ENCODE results near the gene PTPN1.
"Not testable (repeated sequence)": the region's sequence is repeated elsewhere in the genome, so short reads cannot be mapped to it uniquely, and the experiment has no call there.

Gene PTPN1

GRCh38 chr20:50592282-50593004 is 82.3 kb downstream of the PTPN1 start:
- DNase-seq (ENCODE audit: low spot score), result peak; percentile 19

DNA sequence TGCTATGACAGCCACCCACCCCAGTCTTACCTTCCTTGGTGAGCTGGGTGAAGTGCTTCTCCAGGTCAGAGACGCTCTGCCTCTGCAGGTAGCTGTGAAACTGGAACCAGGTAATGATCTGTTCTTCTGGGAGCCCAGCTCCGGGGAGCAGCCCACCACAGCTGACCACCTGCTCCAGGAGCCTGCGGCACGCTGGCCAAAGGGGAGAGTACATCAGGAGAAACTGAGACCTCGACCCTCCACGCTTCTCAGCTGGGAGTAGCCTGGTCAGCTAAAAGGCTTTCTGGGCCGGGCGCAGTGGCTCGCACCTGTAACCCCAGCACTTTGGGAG is 82.8 kb downstream of the PTPN1 start:
- DNase-seq (ENCODE audit: low spot score), result no peak

- no peak for DNase-seq (ENCODE audit: low spot score)
These were observed 84.0 kb downstream of the PTPN1 start for GRCh38 chr20:50594231-50594590.

GRCh38 chr20:50594591-50595432 is 84.6 kb downstream of the PTPN1 start:
- no peak for DNase-seq (ENCODE audit: low spot score)

DNA sequence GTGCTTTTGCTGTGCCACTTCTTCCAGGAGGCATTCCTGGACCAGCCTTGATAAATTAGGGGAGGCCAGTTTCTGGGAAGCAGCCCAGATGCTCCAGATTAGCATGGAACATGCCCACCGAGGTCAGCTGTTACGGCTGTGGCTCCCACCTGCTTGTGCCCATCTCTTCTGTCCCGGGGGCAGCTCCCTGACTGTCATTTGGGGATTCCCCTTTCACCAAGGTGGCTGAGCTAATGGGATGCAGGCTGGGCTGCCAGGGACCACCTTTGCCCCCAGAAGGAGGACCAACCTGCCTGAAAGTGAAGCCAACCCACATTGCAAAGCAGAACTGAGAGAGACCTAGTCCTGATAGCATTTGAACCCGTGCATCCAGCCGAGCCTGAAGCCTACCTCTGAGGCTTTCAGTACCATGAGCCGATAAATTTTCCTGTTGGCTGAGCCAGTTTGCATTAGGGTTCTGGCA is 85.3 kb downstream of the PTPN1 start:
- no peak for DNase-seq (ENCODE audit: low spot score)

DNA sequence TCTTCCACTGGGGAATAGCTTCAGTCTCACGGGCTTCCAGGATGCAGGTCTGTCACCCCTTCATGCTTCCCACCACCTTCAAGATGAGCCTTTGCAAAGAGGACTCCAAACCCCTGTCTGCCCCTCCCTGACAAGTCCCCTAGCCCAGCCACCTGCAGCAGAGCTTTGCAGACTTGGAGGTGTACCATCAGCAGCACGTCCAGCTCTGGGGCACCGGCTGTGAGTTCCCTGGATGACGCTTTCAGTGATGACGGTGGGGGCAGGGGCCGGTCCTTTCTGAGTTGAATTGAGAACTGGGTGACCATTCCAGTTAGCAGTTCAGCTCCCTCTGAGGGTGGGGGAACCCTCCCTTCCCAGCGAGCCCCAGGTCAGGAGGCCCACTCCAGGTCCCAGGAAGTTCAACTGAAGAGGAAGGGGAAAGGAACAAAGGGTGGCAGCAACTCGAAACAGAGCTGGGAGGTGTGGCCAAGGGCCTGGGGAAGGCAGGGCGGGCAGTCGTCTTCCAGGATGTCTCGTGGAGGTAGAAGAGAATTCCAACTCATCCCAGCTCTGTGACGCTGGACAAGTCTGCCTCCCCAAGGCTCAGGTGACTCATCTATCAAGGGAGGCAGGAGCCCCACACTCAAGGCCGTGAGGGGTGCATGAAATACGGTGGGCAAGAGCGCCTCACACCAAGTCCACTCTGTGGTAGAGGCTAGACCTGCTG is 86.0 kb downstream of the PTPN1 start:
- DNase-seq (ENCODE audit: low spot score), result peak; percentile 37

- DNase-seq (ENCODE audit: low spot score), result no peak
These were observed 86.5 kb downstream of the PTPN1 start for GRCh38 chr20:50596694-50597021.

DNA sequence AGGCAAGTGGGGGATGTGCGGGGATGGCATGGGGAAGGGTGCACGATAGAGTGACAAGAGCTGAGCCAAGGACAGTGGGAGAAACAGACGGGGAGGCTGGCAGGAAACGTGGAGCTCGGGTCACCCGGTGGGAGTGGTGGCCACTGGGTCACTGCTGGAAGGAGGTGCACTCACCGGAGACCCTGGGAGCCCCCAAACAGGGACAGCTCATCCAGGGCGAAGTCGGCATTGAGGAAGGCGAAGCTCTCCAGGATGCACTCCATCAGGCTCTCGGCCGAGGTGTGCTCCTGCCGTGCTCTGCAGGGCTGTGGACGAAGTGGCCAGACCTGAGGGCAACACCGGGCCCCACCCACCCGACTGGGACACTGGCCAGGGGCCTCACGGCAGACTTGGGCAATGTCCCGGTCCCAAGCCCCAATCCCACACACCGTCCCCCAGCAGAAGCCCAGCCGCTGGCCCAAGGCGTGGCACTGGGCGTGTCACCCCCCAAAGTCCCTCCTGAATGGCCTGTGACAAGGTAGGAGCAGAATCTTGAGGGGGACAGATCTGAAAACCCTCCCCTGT is 87.3 kb downstream of the PTPN1 start:
- DNase-seq (ENCODE audit: low spot score), result no peak

DNA sequence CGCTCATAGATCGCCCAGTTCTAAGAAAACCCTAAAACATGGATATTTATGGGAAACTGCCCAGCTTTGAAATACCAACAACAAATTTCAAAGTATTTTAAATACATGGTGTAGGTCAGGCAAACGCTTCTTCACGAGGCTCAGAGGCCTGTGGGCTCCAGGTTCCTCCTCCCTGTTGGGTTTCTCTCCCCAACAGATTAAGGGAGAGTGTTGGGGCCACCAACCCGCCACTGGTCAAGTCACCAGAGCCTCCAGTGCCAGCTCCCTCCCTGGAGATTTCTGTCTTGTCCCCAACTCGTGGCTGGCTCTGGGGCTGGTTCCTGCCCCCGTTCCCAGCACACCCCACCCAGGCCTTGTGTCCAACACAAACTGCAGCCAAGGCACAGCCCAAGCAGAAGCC is 87.9 kb downstream of the PTPN1 start:
- no peak for DNase-seq (ENCODE audit: low spot score)

DNA sequence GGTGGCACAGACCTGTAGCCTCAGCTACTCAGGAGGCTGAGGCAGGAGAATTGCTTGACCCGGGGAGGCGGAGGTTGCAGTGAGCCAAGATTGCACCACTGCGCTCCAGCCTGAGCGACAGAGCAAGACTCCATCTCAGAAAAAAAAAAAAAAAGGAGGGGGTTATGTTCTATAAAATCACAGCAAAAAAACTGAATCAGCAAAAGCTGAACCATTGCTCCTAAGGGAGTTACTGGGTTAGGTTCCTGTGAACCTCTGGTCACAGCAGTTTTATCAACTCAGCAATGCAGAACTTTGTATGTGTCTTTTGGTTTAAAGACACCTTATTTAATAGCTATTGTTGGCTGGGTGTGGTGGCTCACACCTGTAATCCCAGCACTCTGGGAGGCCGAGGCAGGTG is 88.6 kb downstream of the PTPN1 start:
- not testable (repeated sequence) for DNase-seq (ENCODE audit: low spot score)

DNA sequence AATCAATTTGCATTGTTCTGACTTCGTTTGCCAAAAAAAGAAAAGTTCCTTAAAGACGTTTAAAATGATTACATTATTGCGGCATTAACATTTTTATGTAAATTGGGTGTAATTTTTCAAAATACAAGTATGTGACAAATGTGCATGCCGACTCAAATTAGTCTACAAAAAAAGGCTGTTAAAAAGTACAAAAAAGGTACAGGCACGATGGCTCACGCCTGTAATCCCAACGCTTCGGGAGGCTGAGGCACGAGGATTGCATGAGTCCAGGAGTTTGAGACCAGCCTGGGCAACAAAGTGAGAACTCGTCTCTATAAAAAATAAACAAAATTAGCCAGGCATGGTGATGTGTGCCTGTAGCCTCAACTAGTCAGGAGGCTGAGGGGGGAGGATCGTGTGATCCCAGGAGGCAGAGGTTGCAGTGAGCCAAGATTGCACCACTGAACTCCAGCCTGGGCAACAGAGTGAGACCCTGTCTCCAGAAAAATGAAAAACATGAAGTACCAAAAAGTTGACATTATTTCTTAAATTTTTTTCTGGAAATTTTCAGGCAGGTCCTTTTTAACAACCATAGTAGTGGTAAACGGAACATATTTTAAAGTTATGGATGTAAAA is 90.2 kb downstream of the PTPN1 start:
- no peak for DNase-seq (ENCODE audit: low spot score)

DNA sequence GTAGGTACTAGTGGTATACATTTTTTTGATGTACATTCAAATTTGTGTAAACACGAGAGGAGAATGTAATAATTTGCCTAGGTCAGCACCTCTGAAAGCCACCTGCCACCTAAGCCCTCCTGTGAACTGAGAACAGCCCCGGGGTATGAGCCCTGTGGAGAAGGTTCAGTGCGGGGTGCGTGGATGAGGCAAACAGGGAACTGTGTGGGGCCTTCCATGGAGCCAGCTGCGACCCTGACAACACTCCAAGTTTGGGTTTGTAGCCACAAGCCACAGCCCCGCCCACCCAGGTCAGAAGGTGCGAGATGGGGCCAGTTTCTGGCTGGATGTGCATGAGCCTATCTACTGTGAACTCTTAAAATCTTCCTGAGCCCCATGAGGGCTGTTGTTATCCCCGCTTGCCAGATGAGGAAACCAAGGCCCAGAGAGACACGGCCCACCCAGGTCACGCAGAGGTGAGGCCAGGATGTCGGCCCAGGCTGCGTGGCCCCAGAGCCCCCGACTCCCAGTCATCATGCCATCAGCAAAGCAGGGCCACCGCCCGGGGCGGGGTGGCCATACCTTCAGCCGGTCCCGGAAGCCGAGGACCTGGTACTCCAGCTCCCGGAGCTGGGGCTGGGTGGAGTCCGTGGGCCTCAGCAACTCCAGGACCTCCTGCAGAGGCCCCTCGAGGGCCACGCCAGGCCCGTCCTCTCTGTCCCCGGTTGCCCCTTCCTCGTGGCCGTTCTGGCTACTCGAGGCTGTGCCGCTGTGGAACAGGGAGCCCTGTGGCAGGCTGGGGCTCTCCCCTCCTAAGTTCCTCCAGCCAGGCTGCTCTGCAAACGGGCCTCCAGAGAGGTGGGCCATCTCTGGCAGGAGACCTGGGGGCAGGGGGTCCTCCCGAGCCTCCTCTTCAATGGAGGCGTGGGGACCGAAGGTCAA is 91.6 kb downstream of the PTPN1 start:
- no peak for DNase-seq (ENCODE audit: low spot score)

- no peak for DNase-seq (ENCODE audit: low spot score)
These were observed 92.4 kb downstream of the PTPN1 start for GRCh38 chr20:50602432-50603088.

GRCh38 chr20:50604451-50604850 is 94.3 kb downstream of the PTPN1 start:
- DNase-seq (ENCODE audit: low spot score), result no peak

DNA sequence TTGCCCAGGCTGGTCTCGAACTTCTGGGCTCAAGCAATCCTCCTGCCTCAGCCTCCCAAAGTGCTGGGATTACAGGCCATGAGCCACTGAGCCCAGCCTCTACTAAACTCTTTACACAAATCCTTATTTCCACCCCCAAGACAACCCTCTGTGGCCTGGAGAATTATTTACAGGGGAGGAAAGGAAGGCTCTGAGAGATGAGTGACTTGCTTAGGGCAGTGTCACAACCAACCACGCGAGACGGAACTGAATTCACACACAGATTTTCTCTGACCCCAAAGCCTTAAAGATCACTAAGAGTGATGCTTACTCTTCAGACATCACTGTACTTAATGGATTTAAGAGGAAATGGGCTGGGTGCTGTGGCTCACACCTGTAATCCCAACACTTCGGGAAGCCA is 95.0 kb downstream of the PTPN1 start:
- peak; percentile 61 for DNase-seq (ENCODE audit: low spot score)

- DNase-seq (ENCODE audit: low spot score), result no peak
These were observed 97.3 kb downstream of the PTPN1 start for GRCh38 chr20:50607436-50607835.

GRCh38 chr20:50607850-50608749 is 97.9 kb downstream of the PTPN1 start:
- DNase-seq (ENCODE audit: low spot score), result no peak

- DNase-seq (ENCODE audit: low spot score), result no peak
These were observed 98.5 kb downstream of the PTPN1 start for GRCh38 chr20:50608750-50609104.

- no peak for DNase-seq (ENCODE audit: low spot score)
These were observed 99.3 kb downstream of the PTPN1 start for GRCh38 chr20:50609438-50609989.

Data from kidney tubule cell (primary cell).